GM12874 (cell line): ENCODE results near the gene NETO1.

Experiments
- TF ChIP-seq, protein P1 (sequence below): IDR thresholded peaks from 2 replicates; pipeline ENCODE4 v1.5.1; 2011; ENCODE audit warnings: low read depth, mild to moderate bottlenecking, control low read depth, low read length, moderate library complexity; ENCODE audit not compliant: insufficient read depth

The NETO1 gene, protein sequence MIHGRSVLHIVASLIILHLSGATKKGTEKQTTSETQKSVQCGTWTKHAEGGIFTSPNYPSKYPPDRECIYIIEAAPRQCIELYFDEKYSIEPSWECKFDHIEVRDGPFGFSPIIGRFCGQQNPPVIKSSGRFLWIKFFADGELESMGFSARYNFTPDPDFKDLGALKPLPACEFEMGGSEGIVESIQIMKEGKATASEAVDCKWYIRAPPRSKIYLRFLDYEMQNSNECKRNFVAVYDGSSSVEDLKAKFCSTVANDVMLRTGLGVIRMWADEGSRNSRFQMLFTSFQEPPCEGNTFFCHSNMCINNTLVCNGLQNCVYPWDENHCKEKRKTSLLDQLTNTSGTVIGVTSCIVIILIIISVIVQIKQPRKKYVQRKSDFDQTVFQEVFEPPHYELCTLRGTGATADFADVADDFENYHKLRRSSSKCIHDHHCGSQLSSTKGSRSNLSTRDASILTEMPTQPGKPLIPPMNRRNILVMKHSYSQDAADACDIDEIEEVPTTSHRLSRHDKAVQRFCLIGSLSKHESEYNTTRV

DNA sequence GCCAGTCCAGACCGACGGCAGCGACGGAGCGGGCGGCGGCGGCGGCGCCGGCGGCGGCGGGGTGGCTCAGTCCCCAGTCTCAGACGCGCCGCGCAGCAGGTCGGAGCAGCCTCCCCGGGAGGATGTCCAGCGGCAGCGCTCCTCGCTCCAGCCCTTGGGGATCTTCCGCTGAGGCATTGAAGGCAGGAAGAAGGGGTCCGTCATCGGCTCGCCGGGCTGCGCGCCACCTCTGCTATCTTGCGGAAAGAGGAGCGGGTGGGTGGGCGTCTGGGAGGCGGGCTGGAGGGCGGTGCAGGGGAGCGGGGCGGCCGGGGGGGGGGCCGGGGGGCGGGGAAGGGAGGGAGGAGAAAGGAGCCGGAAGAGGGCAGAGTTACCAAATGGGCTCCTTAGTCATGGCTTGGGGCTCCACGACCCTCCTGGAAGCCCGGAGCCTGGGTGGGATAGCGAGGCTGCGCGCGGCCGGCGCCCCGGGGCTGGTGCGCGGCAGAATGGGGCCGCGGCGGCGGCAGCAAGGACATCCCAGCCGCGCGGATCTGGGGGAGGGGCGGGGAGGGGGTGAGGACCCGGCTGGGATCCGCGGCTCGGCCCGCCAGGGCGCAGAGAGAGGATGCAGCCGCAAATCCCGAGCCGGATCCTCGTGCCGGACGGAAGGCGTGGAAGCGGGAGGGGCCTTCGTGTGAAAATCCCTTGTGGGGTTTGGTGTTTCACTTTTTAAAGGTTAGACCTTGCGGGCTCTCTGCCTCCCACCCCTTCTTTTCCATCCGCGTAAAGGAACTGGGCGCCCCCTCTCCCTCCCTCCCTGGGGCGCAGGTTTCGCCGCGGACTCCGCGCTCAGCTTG lies at the start of gene NETO1:
NETO1 (minus strand) TSS at position 242 of the 839 bp plus-strand sequence. CDS start 696 bp downstream, outside the sequence.
- TF ChIP-seq, protein P1, sequence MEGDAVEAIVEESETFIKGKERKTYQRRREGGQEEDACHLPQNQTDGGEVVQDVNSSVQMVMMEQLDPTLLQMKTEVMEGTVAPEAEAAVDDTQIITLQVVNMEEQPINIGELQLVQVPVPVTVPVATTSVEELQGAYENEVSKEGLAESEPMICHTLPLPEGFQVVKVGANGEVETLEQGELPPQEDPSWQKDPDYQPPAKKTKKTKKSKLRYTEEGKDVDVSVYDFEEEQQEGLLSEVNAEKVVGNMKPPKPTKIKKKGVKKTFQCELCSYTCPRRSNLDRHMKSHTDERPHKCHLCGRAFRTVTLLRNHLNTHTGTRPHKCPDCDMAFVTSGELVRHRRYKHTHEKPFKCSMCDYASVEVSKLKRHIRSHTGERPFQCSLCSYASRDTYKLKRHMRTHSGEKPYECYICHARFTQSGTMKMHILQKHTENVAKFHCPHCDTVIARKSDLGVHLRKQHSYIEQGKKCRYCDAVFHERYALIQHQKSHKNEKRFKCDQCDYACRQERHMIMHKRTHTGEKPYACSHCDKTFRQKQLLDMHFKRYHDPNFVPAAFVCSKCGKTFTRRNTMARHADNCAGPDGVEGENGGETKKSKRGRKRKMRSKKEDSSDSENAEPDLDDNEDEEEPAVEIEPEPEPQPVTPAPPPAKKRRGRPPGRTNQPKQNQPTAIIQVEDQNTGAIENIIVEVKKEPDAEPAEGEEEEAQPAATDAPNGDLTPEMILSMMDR: no peak

DNA sequence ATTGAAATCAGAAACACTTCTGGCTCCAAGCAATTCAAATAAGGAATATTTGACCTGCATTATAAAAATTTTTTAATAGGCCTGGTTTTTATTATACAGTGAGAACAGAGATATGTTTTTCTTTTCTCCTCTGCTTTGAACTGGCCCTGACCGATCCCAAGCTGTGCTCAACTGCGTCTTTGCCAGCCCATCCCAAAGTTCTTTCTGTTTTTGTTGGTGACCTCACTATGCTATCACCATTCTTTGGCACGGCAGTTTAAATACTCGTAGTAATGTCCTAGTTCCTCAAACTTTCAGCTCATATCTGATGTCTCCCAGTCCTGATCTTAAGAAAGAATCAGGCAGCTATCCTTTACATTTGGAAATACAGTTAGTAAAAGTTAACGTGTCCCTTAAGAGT lies 42.3 kb upstream of the NETO1 start:
- TF ChIP-seq, protein P1: no peak

DNA sequence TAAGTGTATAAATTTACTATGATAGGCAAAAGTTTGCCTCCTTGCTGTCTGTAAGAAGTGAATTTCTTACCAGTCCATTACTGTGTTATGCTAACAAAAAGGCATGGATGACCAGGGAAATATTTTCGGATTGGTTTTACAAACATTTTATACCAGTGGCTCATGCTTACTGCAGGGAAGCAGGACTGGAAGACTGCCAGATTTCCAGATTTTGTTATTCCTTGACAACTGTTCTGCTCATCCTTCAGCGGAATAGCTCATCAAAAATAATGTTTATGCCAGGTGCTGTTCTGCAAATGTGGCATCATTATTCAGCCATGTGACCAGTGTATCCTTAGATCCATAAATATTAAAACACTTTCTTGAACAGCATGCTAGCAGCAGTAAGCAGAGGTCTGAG lies 40.4 kb upstream of the NETO1 start:
- TF ChIP-seq, protein P1: no peak

DNA sequence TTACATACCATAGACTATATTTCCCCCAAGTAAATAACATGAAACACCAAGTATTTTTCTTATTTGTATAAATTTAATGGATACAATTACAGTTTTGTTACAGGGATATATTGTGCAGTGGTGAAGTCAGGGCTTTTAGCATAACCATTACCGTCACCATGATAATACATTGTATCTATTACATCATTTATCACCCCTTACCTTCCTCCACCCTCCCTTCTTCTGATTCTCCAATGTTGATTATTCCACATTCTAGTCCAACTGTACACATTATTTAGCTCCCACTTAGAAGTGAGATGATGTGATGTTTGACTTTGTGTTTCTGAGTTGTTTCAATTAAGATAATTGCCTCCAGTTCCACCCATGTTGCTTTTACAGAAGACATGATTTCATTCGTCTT lies 35.2 kb upstream of the NETO1 start:
- TF ChIP-seq, protein P1: no peak

DNA sequence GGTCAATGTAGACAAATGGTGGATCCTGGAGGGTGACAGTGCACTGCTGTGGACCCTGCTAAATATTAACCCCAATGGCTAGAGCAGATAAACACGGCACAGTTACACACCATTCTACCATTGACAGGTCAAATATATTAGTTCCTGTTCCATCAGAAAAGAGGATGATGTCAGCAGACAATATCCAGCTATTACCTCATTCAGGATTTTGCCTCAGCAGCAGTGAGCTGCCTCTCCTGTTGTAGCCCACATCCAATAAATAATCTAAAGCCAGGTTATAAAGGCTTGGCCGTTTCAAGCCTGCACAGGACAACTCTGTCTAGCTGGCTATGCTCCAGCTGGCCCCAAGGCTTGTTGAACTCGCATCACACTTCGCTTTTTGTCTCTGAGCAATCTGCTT lies 31.6 kb upstream of the NETO1 start:
- TF ChIP-seq, protein P1: no peak

DNA sequence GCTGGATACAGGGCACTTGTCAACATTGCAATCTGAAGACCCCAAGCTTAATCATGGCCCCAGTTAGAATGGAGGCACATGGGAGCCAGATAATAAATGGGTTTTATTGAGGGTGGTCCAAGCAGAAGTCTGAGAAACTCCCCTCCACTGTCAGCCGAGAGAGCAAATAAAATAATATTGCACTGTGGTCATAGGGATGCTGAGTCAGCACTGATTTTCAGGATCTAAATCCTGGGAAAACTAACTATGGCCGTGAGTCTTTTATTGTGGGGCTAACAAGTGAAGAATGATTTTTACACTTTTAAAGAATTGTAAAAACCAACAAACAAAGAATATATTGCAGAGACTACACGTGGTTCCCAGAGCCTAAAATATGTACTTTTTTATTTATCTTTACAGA lies 31.1 kb upstream of the NETO1 start:
- TF ChIP-seq, protein P1: no peak

DNA sequence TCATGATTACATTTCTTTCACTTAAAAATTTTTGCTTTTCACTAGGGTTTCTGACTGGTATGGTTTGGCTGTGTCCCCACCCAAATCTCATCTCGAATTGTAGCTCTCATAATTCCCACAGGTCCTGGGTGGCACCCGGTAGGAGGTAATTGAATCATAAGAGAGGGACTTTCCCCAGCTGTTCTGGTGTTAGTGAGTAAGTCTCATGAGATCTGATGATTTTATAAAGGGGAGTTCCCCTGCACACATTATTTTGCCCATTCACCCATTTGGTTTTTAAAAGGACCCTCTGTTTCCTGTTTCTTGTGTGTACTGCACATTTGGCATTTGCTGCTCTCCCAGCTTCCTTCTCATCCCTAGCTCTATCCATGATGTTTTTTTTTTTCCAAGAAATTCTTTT lies 27.8 kb upstream of the NETO1 start:
- TF ChIP-seq, protein P1: no peak
